ENCODE results near the gene PELI1.

DNA sequence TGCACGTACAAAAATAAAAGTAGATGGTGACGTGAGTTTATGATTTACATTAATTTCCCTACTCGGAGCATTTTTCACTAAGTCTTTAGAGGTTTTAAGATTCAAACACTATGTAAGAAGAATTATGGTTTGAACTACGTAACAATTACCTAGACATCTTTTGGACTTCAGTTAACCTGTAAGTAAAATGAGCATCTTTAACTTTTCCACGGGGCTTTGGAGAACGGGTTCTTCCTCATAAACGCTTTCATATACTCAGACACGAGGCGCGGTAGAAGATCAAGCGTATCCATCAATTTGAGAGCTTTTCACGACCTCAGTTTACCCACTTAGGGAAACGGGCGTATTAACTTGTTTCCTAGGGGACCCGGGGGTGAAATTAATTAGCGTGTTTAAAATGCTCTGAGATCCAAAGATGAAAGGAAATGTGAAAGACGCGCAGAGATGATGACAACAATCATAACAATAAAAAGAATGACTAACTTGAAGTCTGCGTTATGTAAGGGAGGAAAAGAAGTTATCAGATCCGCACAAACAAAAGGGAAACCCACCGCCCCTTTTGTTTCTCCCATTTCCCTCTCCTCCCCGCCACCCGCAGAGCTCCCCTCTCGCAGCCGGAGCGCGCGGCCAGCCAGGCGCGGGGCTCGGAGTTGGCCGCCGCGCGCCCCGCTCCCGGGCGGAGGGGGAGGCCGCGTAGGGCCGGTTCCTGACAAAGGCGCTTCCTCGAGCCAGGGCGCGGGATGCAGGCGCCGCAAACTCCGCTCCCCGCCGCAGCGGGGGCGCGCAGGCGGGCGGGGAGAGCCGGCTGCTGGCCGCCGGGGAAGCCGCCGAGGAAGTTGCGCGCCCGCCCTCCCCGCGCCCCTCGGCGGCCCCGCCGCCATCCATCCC is 807 bp downstream of the PELI1 start:
- TF ChIP-seq, protein P1, sequence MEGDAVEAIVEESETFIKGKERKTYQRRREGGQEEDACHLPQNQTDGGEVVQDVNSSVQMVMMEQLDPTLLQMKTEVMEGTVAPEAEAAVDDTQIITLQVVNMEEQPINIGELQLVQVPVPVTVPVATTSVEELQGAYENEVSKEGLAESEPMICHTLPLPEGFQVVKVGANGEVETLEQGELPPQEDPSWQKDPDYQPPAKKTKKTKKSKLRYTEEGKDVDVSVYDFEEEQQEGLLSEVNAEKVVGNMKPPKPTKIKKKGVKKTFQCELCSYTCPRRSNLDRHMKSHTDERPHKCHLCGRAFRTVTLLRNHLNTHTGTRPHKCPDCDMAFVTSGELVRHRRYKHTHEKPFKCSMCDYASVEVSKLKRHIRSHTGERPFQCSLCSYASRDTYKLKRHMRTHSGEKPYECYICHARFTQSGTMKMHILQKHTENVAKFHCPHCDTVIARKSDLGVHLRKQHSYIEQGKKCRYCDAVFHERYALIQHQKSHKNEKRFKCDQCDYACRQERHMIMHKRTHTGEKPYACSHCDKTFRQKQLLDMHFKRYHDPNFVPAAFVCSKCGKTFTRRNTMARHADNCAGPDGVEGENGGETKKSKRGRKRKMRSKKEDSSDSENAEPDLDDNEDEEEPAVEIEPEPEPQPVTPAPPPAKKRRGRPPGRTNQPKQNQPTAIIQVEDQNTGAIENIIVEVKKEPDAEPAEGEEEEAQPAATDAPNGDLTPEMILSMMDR (IDR thresholded peaks at IDR 0.05) = no peak
- TF ChIP-seq POLR2A (IDR thresholded peaks at IDR 0.05) = no peak

Data from breast epithelium (tissue), 3 donors.